Prostate gland (tissue), 2 donors: ENCODE results near the gene MGAT5. TPM values are rescaled to one million over a fixed set of nuclear protein-coding genes. Genes with fewer than 3 reads are reported as not detected.

Source experiments
- DNase-seq: peaks from one replicate; pipeline ENCODE4 v3.0.0-alpha.2; 2019; ENCODE audit warnings: low spot score
- H3K27ac ChIP-seq, 2 donors: fragments of 200-600 bp; sonication (generic); 2 replicates each; pipeline ENCODE4 v1.5.1; 2017 to 2019
- H3K27me3 ChIP-seq: fragments of 200-600 bp; sonication (generic); replicated peaks from 2 replicates; pipeline ENCODE4 v1.5.1; 2019; ENCODE audit not compliant: insufficient read depth
- H3K36me3 ChIP-seq, 2 donors: fragments of 200-600 bp; sonication (generic); 1 replicate in 1 of 2; 2 replicates in 1 of 2; pipeline versions ENCODE4 v1.5.1 to v1.8.1; 2017 to 2019
- H3K4me1 ChIP-seq: fragments of 200-600 bp; sonication (generic); replicated peaks from 2 replicates; pipeline ENCODE4 v1.5.1; 2019
- H3K4me3 ChIP-seq, 2 donors: fragments of 200-600 bp; sonication (generic); 2 replicates each; pipeline ENCODE4 v1.5.1; 2017 to 2019
- H3K9me3 ChIP-seq: fragments of 200-600 bp; sonication (generic); 2 replicates; pipeline ENCODE4 v1.5.1; 2017
- CTCF ChIP-seq, 4 experiments: fragments of 200-600 bp in 2 of 4; fragments of 450-650 bp in 2 of 4; sonication (generic) in 2 of 4; IDR thresholded peaks; 1 replicate in 3 of 4; 2 replicates in 1 of 4; pipeline ENCODE4 v1.5.1; 2016 to 2019; ENCODE audit warnings: antibody characterized with exemption in 4 of 4, mild to moderate bottlenecking in 2 of 4, moderate library complexity in 2 of 4
- POLR2A ChIP-seq: fragments of 450-650 bp; IDR thresholded peaks from one replicate; pipeline ENCODE4 v1.6.1; 2016; ENCODE audit warnings: antibody characterized with exemption, mild to moderate bottlenecking
- POLR2AphosphoS5 ChIP-seq: sonication (generic); formaldehyde crosslinking; IDR thresholded peaks from one replicate; pipeline ENCODE4 v1.6.1; 2017; ENCODE audit warnings: antibody characterized with exemption
- WGBS: methylation state at CpG from one replicate; pipeline ENCODE4 v1.1.5; 2018; 5-methylcytosine and 5-hydroxymethylcytosine counted together
- intact Hi-C: fragments of 100-400 bp; cut with DNase I; formaldehyde crosslinking; loops from one replicate; pipeline ENCODE4 v1.14.2; 2022
- total RNA-seq, 2 donors: library from RNA; depleted of rRNA; stranded (reverse); fragments of >200 nt; gene quantifications; one replicate each; pipeline ENCODE4 v1.1.0, GENCODE V29; 2016

Gene MGAT5
- total RNA-seq, 2 donors from 2014 or later: 20.1 to 83.2 TPM

- intact Hi-C loops: no loop called here
- Histone ChIP-seq H3K4me1 (no peaks in the 10 kb centered on the region), H3K27me3 (no peaks in the 10 kb centered on the region), H3K27ac (no peak overlapping the region), H3K4me3 (no peak overlapping the region), H3K36me3 (no peaks in the 10 kb centered on the region), H3K9me3 (no peaks in the 10 kb centered on the region)
- DNase-seq: no peak
- no peak for TF ChIP-seq POLR2A
- 92% methylated on average over 4 of the region's 4 CpGs for WGBS
These were observed 191.2 kb downstream of the MGAT5 start for GRCh38 chr2:134445116-134445515.

DNA sequence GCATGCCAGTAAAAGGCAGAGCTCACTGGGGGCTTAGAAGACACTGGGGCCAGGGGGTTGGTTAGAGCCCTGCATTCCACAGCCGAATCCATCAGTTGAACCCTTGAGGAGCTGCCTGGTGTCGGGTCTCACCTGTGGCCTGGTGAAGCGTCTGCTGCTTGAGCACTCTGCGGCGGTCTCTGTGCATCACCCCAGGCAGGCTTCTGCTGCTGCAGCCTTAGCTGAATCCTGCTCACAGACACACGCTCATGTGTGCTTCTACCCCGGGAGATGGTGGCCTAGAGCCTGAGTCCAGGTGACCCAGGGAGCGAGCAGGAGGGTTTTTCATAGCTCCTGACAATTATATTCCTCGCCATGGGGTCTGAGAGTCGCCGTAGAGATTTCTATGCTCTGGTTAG lies 192.1 kb downstream of the MGAT5 start:
- H3K4me1 ChIP-seq: no peaks in the 10 kb centered on the region
- H3K9me3 ChIP-seq: no peaks in the 10 kb centered on the region
- no peaks in the 10 kb centered on the region for H3K36me3 ChIP-seq
- H3K27ac ChIP-seq: no peak overlapping the region
- no peak for DNase-seq
- intact Hi-C loops: no loop called here
- WGBS: 81% methylated on average over 11 of the region's 11 CpGs
- no peaks in the 10 kb centered on the region for H3K27me3 ChIP-seq
- no peak overlapping the region for H3K4me3 ChIP-seq
- TF ChIP-seq POLR2AphosphoS5 (no peak), CTCF (IDR thresholded peaks at IDR 0.05) (no peak), POLR2A (no peak)

DNA sequence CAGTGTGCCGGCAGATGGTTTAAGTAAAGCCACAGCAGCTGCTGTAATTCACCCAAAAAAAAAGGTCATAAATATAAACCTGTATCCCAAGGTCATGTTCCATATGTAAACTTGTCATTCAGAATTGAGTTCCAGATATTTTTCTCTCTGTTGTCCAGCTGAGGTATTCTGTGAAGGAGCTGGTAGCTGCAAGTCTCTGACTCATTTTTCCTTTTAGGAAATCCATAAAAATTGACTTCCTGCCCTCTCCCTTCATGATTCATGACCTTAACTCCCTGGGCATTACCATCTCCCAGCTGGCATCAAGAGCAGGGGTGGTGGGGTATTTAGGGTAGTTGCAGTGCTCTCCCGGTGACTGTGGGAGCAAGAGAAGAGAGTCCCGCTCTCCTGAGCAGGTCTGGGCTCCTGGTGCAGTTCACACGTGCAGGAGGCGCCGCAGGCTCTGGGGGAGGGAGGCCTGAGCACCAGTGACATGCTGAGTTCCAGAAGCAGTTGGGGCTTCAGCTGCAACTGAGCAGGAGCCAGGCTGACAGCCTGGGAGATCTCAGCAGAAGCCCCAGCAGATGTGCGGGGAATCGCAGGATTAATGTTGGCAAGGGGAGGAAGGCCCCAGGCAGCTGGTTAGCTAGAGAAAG lies 192.6 kb downstream of the MGAT5 start:
- no peaks in the 10 kb centered on the region for H3K27me3 ChIP-seq
- intact Hi-C loops: no loop called here
- TF ChIP-seq POLR2A: no peak
- no peak for TF ChIP-seq POLR2AphosphoS5
- no peak for TF ChIP-seq CTCF (IDR thresholded peaks at IDR 0.05)
- no peak for DNase-seq
- H3K27ac ChIP-seq: no peak overlapping the region
- H3K36me3 ChIP-seq: no peaks in the 10 kb centered on the region
- 82% methylated on average over 8 of the region's 8 CpGs for WGBS
- no peak overlapping the region for H3K4me3 ChIP-seq
- H3K9me3 ChIP-seq: no peaks in the 10 kb centered on the region
- H3K4me1 ChIP-seq: no peaks in the 10 kb centered on the region

DNA sequence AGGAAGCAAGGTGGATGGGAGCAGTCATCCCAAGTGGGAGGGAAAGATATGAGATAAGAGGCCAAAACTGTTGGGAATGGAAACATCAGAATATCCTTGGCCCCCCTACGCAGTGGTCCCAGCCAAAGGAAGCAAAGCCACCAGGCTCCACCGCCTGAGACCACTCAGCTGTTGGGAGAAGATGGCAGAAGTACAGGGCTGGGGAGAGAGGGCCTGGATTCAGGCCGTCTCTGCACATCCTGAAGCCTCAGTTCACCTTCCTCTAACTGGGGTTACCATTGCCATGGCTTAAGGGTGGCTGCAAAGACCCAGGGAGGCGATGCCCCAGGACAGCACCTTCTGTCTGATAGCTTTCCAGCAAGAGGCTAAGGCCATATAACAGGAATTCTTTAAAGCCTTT lies 193.8 kb downstream of the MGAT5 start:
- Histone ChIP-seq H3K4me3 (no peak overlapping the region), H3K4me1 (no peaks in the 10 kb centered on the region), H3K27me3 (no peaks in the 10 kb centered on the region), H3K27ac (no peak overlapping the region), H3K36me3 (no peaks in the 10 kb centered on the region), H3K9me3 (no peaks in the 10 kb centered on the region)
- WGBS: 92% methylated on average over 4 of the region's 4 CpGs
- no peak for DNase-seq
- intact Hi-C loops: no loop called here
- TF ChIP-seq POLR2A (no peak), POLR2AphosphoS5 (no peak), CTCF (IDR thresholded peaks at IDR 0.05) (no peak)

GRCh38 chr2:134448650-134449049 lies 194.8 kb downstream of the MGAT5 start:
- intact Hi-C loops: no loop called here
- TF ChIP-seq POLR2AphosphoS5: no peak
- TF ChIP-seq CTCF (IDR thresholded peaks at IDR 0.05): no peak
- no peaks in the 10 kb centered on the region for H3K4me1 ChIP-seq
- 93% methylated on average over 6 of the region's 6 CpGs for WGBS
- H3K4me3 ChIP-seq: no peak overlapping the region
- no peak overlapping the region for H3K27ac ChIP-seq
- H3K9me3 ChIP-seq: no peaks in the 10 kb centered on the region
- H3K36me3 ChIP-seq: no peaks in the 10 kb centered on the region
- no peak for DNase-seq
- H3K27me3 ChIP-seq: no peaks in the 10 kb centered on the region
